BE2C (cell line): ENCODE data around the gene PITX2. TPM values are rescaled to one million over a fixed set of nuclear protein-coding genes. Genes with fewer than 3 reads are reported as not detected.

Source experiments
- DNase-seq: peaks from one replicate; pipeline ENCODE4 v3.0.0-alpha.2; 2020
- H3K27me3 ChIP-seq: fragments of 250-450 bp; sonication (Bioruptor Pico); 2 replicates; pipeline ENCODE4 v1.5.1; 2020; ENCODE audit warnings: mild to moderate bottlenecking
- H3K36me3 ChIP-seq: fragments of 250-450 bp; sonication (Bioruptor Pico); 2 replicates; pipeline ENCODE4 v1.5.1; 2020; ENCODE audit warnings: mild to moderate bottlenecking
- H3K4me1 ChIP-seq: fragments of 250-450 bp; sonication (Bioruptor Pico); 2 replicates; pipeline ENCODE4 v1.5.1; 2020
- H3K4me3 ChIP-seq: 2 replicates; pipeline ENCODE4 v1.5.1; 2011; ENCODE audit warnings: low read depth, low read length
- H3K9me3 ChIP-seq: fragments of 250-450 bp; sonication (Bioruptor Pico); 2 replicates; pipeline ENCODE4 v1.5.1; 2020
- polyA plus RNA-seq: library from polyadenylated mRNA; unstranded; fragments of >200 nt; gene quantifications from one replicate; pipeline ENCODE4 v1.2.1, GENCODE V29; 2012; ENCODE audit warnings: low read depth, missing spikeins; ENCODE audit not compliant: insufficient read length, insufficient read depth
- TF ChIP-seq, protein P1 (sequence below): IDR thresholded peaks from 2 replicates; pipeline ENCODE4 v1.5.1; 2012; ENCODE audit warnings: mild to moderate bottlenecking, low read depth, low read length

PITX2 gene
- polyA plus RNA-seq = 0.28 TPM

- no peaks in the 10 kb centered on the region for H3K36me3 ChIP-seq
- peak within 1 kb of the TSS; percentile 47 for H3K4me3 ChIP-seq
- peaks cover 3% of the 10 kb centered on the region; the same call in 1 of the 2 replicates for H3K9me3 ChIP-seq
- peak; percentile 94 for DNase-seq
- no peaks in the 10 kb centered on the region for H3K4me1 ChIP-seq
- peaks cover 100% of the 10 kb centered on the region for H3K27me3 ChIP-seq
- TF ChIP-seq, protein P1, sequence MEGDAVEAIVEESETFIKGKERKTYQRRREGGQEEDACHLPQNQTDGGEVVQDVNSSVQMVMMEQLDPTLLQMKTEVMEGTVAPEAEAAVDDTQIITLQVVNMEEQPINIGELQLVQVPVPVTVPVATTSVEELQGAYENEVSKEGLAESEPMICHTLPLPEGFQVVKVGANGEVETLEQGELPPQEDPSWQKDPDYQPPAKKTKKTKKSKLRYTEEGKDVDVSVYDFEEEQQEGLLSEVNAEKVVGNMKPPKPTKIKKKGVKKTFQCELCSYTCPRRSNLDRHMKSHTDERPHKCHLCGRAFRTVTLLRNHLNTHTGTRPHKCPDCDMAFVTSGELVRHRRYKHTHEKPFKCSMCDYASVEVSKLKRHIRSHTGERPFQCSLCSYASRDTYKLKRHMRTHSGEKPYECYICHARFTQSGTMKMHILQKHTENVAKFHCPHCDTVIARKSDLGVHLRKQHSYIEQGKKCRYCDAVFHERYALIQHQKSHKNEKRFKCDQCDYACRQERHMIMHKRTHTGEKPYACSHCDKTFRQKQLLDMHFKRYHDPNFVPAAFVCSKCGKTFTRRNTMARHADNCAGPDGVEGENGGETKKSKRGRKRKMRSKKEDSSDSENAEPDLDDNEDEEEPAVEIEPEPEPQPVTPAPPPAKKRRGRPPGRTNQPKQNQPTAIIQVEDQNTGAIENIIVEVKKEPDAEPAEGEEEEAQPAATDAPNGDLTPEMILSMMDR = no peak
Measured at GRCh38 chr4:110622841-110623717, at the start of gene PITX2. Gene PITX2, minus strand, starts transcription at chr4:110623077. Its CDS starts 617 bp downstream, at chr4:110622460.

GRCh38 chr4:110671679-110672078 is 48.8 kb upstream of the PITX2 start:
- TF ChIP-seq, protein P1 = no peak
- H3K4me1 ChIP-seq = no peaks in the 10 kb centered on the region
- H3K36me3 ChIP-seq = no peaks in the 10 kb centered on the region
- no peaks in the 10 kb centered on the region for H3K9me3 ChIP-seq
- H3K27me3 ChIP-seq = no peaks in the 10 kb centered on the region
- H3K4me3 ChIP-seq = no peak overlapping the region
- DNase-seq = no peak

DNA sequence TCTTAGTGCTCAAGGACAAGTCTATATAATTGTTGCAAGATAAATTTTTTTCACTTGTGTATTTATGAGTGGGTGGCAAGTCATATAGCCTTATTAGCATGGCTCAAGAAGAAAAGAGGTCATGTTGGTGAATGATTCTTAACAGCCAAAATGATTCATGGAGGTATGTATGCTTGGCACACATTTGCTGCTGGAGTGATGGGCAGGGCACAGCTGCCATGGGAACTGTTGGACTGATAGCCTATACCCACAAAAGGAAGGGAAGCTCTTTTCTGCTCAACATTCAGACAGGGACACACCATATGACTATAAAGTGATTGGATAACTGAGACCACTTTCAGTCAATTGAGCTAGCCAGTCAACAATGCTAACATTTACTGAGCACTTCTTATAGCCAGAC is 46.8 kb upstream of the PITX2 start:
- no peaks in the 10 kb centered on the region for H3K36me3 ChIP-seq
- H3K4me1 ChIP-seq = no peaks in the 10 kb centered on the region
- H3K9me3 ChIP-seq = no peaks in the 10 kb centered on the region
- H3K27me3 ChIP-seq = no peaks in the 10 kb centered on the region
- TF ChIP-seq, protein P1 = no peak
- H3K4me3 ChIP-seq = no peak overlapping the region
- no peak for DNase-seq

DNA sequence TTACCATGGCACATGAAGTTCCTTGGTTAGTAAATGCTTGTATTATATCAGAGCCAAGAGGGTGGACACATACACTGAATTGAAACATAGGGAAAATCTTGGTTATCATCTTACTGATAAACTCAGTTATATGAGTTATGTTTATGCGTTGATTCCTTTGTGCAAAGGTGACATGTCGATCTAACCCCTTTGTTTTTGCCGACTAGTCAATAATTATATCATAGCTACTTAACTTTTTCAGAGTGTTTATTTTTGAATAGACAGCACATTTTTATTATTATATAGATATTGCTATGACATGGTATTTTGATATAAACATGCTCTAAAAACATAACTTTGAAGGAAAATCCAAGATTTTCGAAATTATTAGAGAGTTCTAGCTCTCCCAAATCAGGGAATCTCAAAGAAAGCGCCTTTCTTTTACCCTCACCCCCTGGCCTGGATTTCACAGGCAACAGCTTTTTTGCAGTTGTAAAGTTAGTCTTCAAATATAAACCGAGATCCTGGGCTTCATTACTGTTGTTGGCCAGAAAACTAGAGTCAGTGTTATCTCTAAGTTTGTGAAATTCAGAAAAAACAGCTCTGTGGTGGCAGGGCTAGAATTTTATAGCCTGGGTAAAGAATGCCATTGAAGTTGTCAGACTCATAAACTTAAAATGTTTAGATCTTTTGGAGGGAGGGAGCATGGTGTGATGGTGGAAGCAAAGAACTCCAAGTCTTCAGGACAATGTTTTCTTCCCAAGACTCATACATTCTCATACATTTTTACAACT is 45.8 kb upstream of the PITX2 start:
- Histone ChIP-seq H3K9me3 (no peaks in the 10 kb centered on the region), H3K4me3 (no peak overlapping the region), H3K27me3 (no peaks in the 10 kb centered on the region), H3K4me1 (no peaks in the 10 kb centered on the region), H3K36me3 (no peaks in the 10 kb centered on the region)
- TF ChIP-seq, protein P1 = no peak
- no peak for DNase-seq

GRCh38 chr4:110667670-110668069 is 44.8 kb upstream of the PITX2 start:
- DNase-seq = no peak
- Histone ChIP-seq H3K27me3 (no peaks in the 10 kb centered on the region), H3K4me1 (no peaks in the 10 kb centered on the region), H3K9me3 (no peaks in the 10 kb centered on the region), H3K36me3 (no peaks in the 10 kb centered on the region), H3K4me3 (no peak overlapping the region)
- TF ChIP-seq, protein P1 = no peak
